ENCODE data around the gene DDI2.

DNA sequence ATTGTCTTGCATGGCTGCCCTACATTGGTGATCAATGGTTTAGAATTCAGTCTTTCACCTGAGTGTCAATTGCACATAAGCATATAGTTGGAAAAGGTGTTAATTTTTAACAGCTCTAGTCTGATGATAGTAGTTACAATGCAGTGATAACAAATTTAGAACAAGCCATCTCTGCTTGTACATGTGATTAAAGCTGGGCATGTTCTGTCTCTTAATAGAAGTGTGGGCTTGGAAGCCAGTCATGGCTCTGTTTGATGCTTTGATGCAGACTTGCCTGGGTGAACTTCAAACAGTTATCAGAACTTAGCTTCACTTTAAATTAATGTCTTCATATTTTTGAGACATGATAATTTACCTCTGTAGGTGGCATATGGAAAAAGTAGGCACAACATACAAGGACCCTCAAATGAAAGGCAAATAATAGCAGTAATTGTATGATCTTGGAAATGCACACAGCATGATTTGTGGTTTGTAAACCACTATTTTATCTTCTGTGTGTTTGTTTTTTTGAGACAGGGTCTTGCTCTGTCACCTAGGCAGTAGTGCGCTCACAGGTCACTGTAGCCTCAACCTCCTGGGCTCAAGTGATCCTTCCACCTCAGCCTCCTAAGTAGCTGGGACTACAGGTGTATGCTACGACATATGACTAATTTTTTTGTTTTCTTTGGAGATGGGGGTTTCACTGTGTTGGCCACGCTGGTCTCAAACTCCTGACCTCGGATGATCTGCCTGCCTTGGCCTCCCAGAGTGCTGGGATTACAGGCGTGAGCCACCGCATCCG, 3.8 kb downstream of the DDI2 start:
- TF ChIP-seq, protein P1, sequence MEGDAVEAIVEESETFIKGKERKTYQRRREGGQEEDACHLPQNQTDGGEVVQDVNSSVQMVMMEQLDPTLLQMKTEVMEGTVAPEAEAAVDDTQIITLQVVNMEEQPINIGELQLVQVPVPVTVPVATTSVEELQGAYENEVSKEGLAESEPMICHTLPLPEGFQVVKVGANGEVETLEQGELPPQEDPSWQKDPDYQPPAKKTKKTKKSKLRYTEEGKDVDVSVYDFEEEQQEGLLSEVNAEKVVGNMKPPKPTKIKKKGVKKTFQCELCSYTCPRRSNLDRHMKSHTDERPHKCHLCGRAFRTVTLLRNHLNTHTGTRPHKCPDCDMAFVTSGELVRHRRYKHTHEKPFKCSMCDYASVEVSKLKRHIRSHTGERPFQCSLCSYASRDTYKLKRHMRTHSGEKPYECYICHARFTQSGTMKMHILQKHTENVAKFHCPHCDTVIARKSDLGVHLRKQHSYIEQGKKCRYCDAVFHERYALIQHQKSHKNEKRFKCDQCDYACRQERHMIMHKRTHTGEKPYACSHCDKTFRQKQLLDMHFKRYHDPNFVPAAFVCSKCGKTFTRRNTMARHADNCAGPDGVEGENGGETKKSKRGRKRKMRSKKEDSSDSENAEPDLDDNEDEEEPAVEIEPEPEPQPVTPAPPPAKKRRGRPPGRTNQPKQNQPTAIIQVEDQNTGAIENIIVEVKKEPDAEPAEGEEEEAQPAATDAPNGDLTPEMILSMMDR (IDR thresholded peaks at IDR 0.05) = no peak
- TF ChIP-seq POLR2A (IDR thresholded peaks at IDR 0.05) = no peak

All from heart left ventricle (tissue), 13 donors.